WTC11 (cell line): ENCODE results near the gene GFPT1. TPM values are rescaled to one million over a fixed set of nuclear protein-coding genes. Genes with fewer than 3 reads are reported as not detected.

Experiments
- ATAC-seq: fragments of 200-7000 bp; cut with Tn5 transposase; 2 replicates; pipeline ENCODE4 v1.10.0; 2021; ENCODE audit warnings: mild to moderate bottlenecking, moderate library complexity
- CTCF ChIA-PET: fragments of 300-600 bp; sonication (Branson Sonifier 250); formaldehyde crosslinking; loops from one replicate; lab custom pipeline; 2021; ENCODE audit warnings: antibody characterized with exemption; lab: Charles Lee
- POLR2A ChIA-PET: fragments of 350-600 bp; sonication (Branson Sonifier 250); formaldehyde crosslinking; loops from one replicate; lab custom pipeline; 2021; ENCODE audit warnings: antibody characterized with exemption; lab: Charles Lee
- DNase-seq: peaks from one replicate; pipeline ENCODE4 v3.0.0; 2021; ENCODE audit warnings: low spot score
- H3K27ac Mint-ChIP-seq: 2 replicates; pipeline ENCODE4 v1.8.0; 2021; ENCODE audit warnings: mixed read lengths
- H3K27me3 Mint-ChIP-seq: 2 replicates; pipeline ENCODE4 v1.8.0; 2021; ENCODE audit warnings: low read depth, mild to moderate bottlenecking, moderate library complexity, mixed read lengths
- H3K36me3 Mint-ChIP-seq: 2 replicates; pipeline ENCODE4 v1.8.0; 2021; ENCODE audit warnings: mixed read lengths
- H3K4me1 Mint-ChIP-seq: 2 replicates; pipeline ENCODE4 v1.8.0; 2022; ENCODE audit warnings: mixed read lengths
- H3K4me3 Mint-ChIP-seq: 2 replicates; pipeline ENCODE4 v1.8.0; 2021; ENCODE audit warnings: mild to moderate bottlenecking, moderate library complexity, mixed read lengths
- H3K9me3 Mint-ChIP-seq: 2 replicates; pipeline ENCODE4 v1.8.0; 2021; ENCODE audit warnings: mixed read lengths
- CDX4 ChIP-seq: fragments of 250-450 bp; sonication (Bioruptor Pico); IDR thresholded peaks from 2 replicates; pipeline ENCODE4 v1.9.0; 2021; ENCODE audit warnings: moderate library complexity, mild to moderate bottlenecking, inconsistent platforms, borderline replicate concordance
- CTCF ChIP-seq: fragments of 200-600 bp; IDR thresholded peaks from 2 replicates; pipeline ENCODE4 v1.8.0; 2022; ENCODE audit warnings: antibody characterized with exemption
- E2F4 ChIP-seq: sonication (generic); formaldehyde crosslinking; IDR thresholded peaks from 2 replicates; pipeline ENCODE4 v1.8.1; 2022; ENCODE audit warnings: low read depth, mild to moderate bottlenecking, moderate library complexity, missing genetic modification reagents, borderline replicate concordance
- ELF4 ChIP-seq: sonication (generic); formaldehyde crosslinking; IDR thresholded peaks from 2 replicates; pipeline ENCODE4 v1.8.1; 2022; ENCODE audit warnings: low read depth, mild to moderate bottlenecking, moderate library complexity, missing genetic modification reagents
- ESRRA ChIP-seq: sonication (generic); formaldehyde crosslinking; IDR thresholded peaks from 2 replicates; pipeline ENCODE4 v1.8.1; 2022; ENCODE audit warnings: mild to moderate bottlenecking, missing genetic modification reagents, borderline replicate concordance
- IRF1 ChIP-seq: sonication (generic); formaldehyde crosslinking; IDR thresholded peaks from 2 replicates; pipeline ENCODE4 v1.8.0; 2023; ENCODE audit warnings: missing genetic modification reagents
- JAZF1 ChIP-seq: fragments of 250-450 bp; sonication (Bioruptor Pico); IDR thresholded peaks from 2 replicates; pipeline ENCODE4 v1.9.0; 2021; ENCODE audit warnings: moderate library complexity, mild to moderate bottlenecking, inconsistent platforms
- NR1H2 ChIP-seq: sonication (generic); formaldehyde crosslinking; IDR thresholded peaks from 2 replicates; pipeline ENCODE4 v1.9.0; 2021; ENCODE audit warnings: mild to moderate bottlenecking, moderate library complexity, missing genetic modification reagents
- OVOL2 ChIP-seq: fragments of 250-450 bp; sonication (Bioruptor Pico); IDR thresholded peaks from 2 replicates; pipeline ENCODE4 v1.9.0; 2021; ENCODE audit warnings: mild to moderate bottlenecking, borderline replicate concordance
- ZNF138 ChIP-seq: sonication (generic); formaldehyde crosslinking; conservative IDR thresholded peaks from 2 replicates; pipeline ENCODE4 v1.8.1; 2022; ENCODE audit warnings: mild to moderate bottlenecking, moderate library complexity, missing genetic modification reagents
- ZNF232 ChIP-seq: sonication (generic); formaldehyde crosslinking; IDR thresholded peaks from 2 replicates; pipeline ENCODE4 v1.8.0; 2022; ENCODE audit warnings: mild to moderate bottlenecking, missing genetic modification reagents
- ZNF317 ChIP-seq: sonication (generic); formaldehyde crosslinking; IDR thresholded peaks from 2 replicates; pipeline ENCODE4 v1.8.1; 2023; ENCODE audit warnings: low read depth, mild to moderate bottlenecking, moderate library complexity, missing genetic modification reagents, borderline replicate concordance
- ZNF396 ChIP-seq: fragments of 250-450 bp; sonication (Bioruptor Pico); IDR thresholded peaks from 2 replicates; pipeline ENCODE4 v1.8.0; 2021; ENCODE audit warnings: mild to moderate bottlenecking, moderate library complexity, borderline replicate concordance
- total RNA-seq: library from RNA; stranded (reverse); gene quantifications from 3 replicates; pipeline ENCODE4 v1.2.3, GENCODE V29; 2021
- TF ChIP-seq, protein P1 (sequence below): fragments of 250-450 bp; sonication (Bioruptor Pico); IDR thresholded peaks from 2 replicates; pipeline ENCODE4 v1.9.0; 2021; ENCODE audit warnings: mild to moderate bottlenecking
- TF ChIP-seq, protein P2 (sequence below): sonication (generic); formaldehyde crosslinking; IDR thresholded peaks from 2 replicates; pipeline ENCODE4 v1.8.1; 2023; ENCODE audit warnings: mild to moderate bottlenecking, moderate library complexity, missing genetic modification reagents
- TF ChIP-seq, protein P3 (sequence below): sonication (generic); formaldehyde crosslinking; IDR thresholded peaks from 2 replicates; pipeline ENCODE4 v1.8.0; 2022; ENCODE audit warnings: mild to moderate bottlenecking, missing genetic modification reagents
- TF ChIP-seq, protein P4 (sequence below): sonication (generic); formaldehyde crosslinking; IDR thresholded peaks from 2 replicates; pipeline ENCODE4 v1.8.0; 2022; ENCODE audit warnings: mild to moderate bottlenecking, missing genetic modification reagents
- TF ChIP-seq, protein P5 (sequence below): sonication (generic); formaldehyde crosslinking; IDR thresholded peaks from 2 replicates; pipeline ENCODE4 v1.8.1; 2023; ENCODE audit warnings: mild to moderate bottlenecking, missing genetic modification reagents, moderate library complexity

Gene GFPT1
- total RNA-seq, 1 experiment from 2014 or later: 65.5 TPM

- TF ChIP-seq JAZF1 (CRISPR knock-in tag): no peak
- TF ChIP-seq CTCF: no peak
- no peak for TF ChIP-seq ZNF317
- no peak for TF ChIP-seq IRF1
- no peak for TF ChIP-seq ESRRA (CRISPR knock-in tag)
- TF ChIP-seq, protein P1, sequence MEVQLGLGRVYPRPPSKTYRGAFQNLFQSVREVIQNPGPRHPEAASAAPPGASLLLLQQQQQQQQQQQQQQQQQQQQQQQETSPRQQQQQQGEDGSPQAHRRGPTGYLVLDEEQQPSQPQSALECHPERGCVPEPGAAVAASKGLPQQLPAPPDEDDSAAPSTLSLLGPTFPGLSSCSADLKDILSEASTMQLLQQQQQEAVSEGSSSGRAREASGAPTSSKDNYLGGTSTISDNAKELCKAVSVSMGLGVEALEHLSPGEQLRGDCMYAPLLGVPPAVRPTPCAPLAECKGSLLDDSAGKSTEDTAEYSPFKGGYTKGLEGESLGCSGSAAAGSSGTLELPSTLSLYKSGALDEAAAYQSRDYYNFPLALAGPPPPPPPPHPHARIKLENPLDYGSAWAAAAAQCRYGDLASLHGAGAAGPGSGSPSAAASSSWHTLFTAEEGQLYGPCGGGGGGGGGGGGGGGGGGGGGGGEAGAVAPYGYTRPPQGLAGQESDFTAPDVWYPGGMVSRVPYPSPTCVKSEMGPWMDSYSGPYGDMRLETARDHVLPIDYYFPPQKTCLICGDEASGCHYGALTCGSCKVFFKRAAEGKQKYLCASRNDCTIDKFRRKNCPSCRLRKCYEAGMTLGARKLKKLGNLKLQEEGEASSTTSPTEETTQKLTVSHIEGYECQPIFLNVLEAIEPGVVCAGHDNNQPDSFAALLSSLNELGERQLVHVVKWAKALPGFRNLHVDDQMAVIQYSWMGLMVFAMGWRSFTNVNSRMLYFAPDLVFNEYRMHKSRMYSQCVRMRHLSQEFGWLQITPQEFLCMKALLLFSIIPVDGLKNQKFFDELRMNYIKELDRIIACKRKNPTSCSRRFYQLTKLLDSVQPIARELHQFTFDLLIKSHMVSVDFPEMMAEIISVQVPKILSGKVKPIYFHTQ (CRISPR knock-in tag): no peak
- TF ChIP-seq OVOL2 (CRISPR knock-in tag): no peak
- no peak for TF ChIP-seq CDX4 (CRISPR knock-in tag)
- TF ChIP-seq ZNF396 (CRISPR knock-in tag): no peak
- TF ChIP-seq ZNF138 (CRISPR knock-in tag): no peak
- no peak for TF ChIP-seq ELF4 (CRISPR knock-in tag)
- TF ChIP-seq NR1H2 (CRISPR knock-in tag): no peak
- TF ChIP-seq, protein P2, sequence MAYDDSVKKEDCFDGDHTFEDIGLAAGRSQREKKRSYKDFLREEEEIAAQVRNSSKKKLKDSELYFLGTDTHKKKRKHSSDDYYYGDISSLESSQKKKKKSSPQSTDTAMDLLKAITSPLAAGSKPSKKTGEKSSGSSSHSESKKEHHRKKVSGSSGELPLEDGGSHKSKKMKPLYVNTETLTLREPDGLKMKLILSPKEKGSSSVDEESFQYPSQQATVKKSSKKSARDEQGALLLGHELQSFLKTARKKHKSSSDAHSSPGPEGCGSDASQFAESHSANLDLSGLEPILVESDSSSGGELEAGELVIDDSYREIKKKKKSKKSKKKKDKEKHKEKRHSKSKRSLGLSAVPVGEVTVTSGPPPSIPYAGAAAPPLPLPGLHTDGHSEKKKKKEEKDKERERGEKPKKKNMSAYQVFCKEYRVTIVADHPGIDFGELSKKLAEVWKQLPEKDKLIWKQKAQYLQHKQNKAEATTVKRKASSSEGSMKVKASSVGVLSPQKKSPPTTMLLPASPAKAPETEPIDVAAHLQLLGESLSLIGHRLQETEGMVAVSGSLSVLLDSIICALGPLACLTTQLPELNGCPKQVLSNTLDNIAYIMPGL (CRISPR knock-in tag): no peak
- TF ChIP-seq ZNF232 (CRISPR knock-in tag): no peak
- TF ChIP-seq, protein P3, sequence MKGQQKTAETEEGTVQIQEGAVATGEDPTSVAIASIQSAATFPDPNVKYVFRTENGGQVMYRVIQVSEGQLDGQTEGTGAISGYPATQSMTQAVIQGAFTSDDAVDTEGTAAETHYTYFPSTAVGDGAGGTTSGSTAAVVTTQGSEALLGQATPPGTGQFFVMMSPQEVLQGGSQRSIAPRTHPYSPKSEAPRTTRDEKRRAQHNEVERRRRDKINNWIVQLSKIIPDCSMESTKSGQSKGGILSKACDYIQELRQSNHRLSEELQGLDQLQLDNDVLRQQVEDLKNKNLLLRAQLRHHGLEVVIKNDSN (CRISPR knock-in tag): no peak
- TF ChIP-seq, protein P4, sequence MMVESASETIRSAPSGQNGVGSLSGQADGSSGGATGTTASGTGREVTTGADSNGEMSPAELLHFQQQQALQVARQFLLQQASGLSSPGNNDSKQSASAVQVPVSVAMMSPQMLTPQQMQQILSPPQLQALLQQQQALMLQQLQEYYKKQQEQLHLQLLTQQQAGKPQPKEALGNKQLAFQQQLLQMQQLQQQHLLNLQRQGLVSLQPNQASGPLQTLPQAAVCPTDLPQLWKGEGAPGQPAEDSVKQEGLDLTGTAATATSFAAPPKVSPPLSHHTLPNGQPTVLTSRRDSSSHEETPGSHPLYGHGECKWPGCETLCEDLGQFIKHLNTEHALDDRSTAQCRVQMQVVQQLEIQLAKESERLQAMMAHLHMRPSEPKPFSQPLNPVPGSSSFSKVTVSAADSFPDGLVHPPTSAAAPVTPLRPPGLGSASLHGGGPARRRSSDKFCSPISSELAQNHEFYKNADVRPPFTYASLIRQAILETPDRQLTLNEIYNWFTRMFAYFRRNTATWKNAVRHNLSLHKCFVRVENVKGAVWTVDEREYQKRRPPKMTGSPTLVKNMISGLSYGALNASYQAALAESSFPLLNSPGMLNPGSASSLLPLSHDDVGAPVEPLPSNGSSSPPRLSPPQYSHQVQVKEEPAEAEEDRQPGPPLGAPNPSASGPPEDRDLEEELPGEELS: no peak
- TF ChIP-seq E2F4 (CRISPR knock-in tag): no peak
- TF ChIP-seq, protein P5, sequence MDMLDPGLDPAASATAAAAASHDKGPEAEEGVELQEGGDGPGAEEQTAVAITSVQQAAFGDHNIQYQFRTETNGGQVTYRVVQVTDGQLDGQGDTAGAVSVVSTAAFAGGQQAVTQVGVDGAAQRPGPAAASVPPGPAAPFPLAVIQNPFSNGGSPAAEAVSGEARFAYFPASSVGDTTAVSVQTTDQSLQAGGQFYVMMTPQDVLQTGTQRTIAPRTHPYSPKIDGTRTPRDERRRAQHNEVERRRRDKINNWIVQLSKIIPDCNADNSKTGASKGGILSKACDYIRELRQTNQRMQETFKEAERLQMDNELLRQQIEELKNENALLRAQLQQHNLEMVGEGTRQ (CRISPR knock-in tag): no peak
- H3K27ac Mint-ChIP-seq: peak overlapping the region; percentile 64; the same call in 1 of the 2 replicates
- ATAC-seq (no peak; the same call in 1 of the 2 replicates), DNase-seq (no peak)
- H3K9me3 Mint-ChIP-seq: no peaks in the 10 kb centered on the region
- peaks cover 9% of the 10 kb centered on the region for H3K27me3 Mint-ChIP-seq
- H3K36me3 Mint-ChIP-seq: no peaks in the 10 kb centered on the region
- H3K4me3 Mint-ChIP-seq: peak overlapping the region; percentile 92
- H3K4me1 Mint-ChIP-seq: peaks cover 40% of the 10 kb centered on the region
- ChIA-PET CTCF (interaction anchor here (1.2 to 3.3 kb wide), 4 partner anchors 10 to 339 kb away, joined by 3 to 30 read pairs (median 4); partner anchors contain the start of gene NFU1), POLR2A (interaction anchor here (0.6 to 1.6 kb wide), 2 partner anchors 12 to 51 kb away, joined by 5 to 9 read pairs; partner anchors contain the start of gene NFU1)
Measured at GRCh38 chr2:69386360-69386759, 667 bp downstream of the GFPT1 start.
